Peyer's patch (tissue), 4 donors: Measurements from ENCODE around the gene WIZ.

Experiments used
- POLR2A ChIP-seq, 2 donors: fragments of 450-650 bp; IDR thresholded peaks; one replicate each; pipeline ENCODE4 v1.5.1; 2017; ENCODE audit warnings: antibody characterized with exemption in 2 of 2, mild to moderate bottlenecking in 2 of 2, moderate library complexity in 2 of 2
- TF ChIP-seq, protein P1 (sequence below), 6 experiments: fragments of 450-650 bp in 4 of 6; fragments of 200-600 bp in 2 of 6; sonication (generic) in 1 of 6; IDR thresholded peaks; one replicate each; pipeline ENCODE4 v1.5.1; 2017 to 2019; ENCODE audit warnings: antibody characterized with exemption in 6 of 6, mild to moderate bottlenecking in 3 of 6, moderate library complexity in 1 of 6

DNA sequence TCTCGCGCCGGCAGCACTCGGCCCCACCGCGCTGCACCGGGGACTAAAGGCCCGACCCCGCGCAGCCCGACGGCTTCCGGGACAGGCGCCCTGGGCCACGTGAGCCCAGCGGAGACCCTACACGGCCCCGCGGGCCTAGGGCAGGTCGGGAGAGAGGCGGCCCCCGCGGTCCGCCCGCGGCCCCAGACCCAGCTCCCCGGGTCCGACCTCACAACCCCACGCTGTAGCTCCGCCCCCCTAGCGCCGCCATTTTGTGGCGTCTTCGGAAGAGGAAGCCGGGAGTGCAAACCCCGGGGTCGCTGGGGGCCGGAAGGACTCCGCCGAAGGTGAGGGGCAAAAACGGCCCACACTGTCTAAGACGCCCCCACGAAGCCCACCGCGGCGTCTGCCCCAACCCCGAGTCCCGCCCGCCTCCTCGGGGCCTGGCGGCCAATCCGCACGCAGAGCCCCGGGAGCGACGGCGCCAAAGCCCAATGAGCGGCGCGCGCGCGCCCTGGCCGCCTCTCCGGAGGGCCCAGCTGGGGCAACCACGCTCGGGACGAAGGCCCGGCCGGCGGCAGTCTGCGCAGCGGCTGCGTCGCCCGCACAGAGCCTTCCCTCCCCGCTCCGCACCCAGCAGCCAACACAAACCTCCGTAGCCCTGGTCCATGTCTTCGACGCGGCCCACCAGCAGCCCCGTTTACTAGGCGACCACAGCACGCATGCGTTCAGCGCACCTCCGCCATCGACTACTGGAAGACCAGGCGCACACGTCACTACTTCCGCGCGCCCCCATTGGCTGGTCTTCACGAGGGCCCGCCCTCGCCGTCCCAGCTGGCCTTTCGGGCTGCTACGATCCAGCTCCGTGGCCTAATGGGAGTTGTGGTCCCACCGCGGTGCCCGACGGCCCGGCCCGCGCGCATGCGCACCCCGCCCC is 70.4 kb downstream of the WIZ start, which contains the start of gene AKAP8:
- TF ChIP-seq, protein P1, sequence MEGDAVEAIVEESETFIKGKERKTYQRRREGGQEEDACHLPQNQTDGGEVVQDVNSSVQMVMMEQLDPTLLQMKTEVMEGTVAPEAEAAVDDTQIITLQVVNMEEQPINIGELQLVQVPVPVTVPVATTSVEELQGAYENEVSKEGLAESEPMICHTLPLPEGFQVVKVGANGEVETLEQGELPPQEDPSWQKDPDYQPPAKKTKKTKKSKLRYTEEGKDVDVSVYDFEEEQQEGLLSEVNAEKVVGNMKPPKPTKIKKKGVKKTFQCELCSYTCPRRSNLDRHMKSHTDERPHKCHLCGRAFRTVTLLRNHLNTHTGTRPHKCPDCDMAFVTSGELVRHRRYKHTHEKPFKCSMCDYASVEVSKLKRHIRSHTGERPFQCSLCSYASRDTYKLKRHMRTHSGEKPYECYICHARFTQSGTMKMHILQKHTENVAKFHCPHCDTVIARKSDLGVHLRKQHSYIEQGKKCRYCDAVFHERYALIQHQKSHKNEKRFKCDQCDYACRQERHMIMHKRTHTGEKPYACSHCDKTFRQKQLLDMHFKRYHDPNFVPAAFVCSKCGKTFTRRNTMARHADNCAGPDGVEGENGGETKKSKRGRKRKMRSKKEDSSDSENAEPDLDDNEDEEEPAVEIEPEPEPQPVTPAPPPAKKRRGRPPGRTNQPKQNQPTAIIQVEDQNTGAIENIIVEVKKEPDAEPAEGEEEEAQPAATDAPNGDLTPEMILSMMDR (IDR thresholded peaks at IDR 0.05): no peak
- peak; percentile 58 to 82 for TF ChIP-seq POLR2A (IDR thresholded peaks at IDR 0.05)
